Skeletal muscle tissue (tissue), 4 donors: ENCODE results near the gene ISG20. TPM values are rescaled to one million over a fixed set of nuclear protein-coding genes. Genes with fewer than 3 reads are reported as not detected.
A peak's percentile ranks its signal among the peaks of the same experiment; 100 is the strongest.

Experiments
- H3K27ac ChIP-seq: one replicate; pipeline ENCODE4 v1.7.0; 2013; ENCODE audit warnings: mild to moderate bottlenecking, low read depth, low read length, inconsistent platforms
- H3K27me3 ChIP-seq, 3 donors: one replicate each; pipeline ENCODE4 v1.7.0; 2013; ENCODE audit warnings: low read length in 3 of 3; ENCODE audit not compliant: control insufficient read depth in 3 of 3, insufficient read depth in 3 of 3
- H3K36me3 ChIP-seq, 3 donors: one replicate each; pipeline ENCODE4 v1.7.0; 2013; ENCODE audit warnings: low read length in 3 of 3; ENCODE audit not compliant: control insufficient read depth in 3 of 3, insufficient read depth in 3 of 3
- H3K4me1 ChIP-seq, 3 donors: one replicate each; pipeline ENCODE4 v1.7.0; 2013; ENCODE audit warnings: low read length in 3 of 3, mild to moderate bottlenecking in 3 of 3; ENCODE audit not compliant: control insufficient read depth in 3 of 3, insufficient read depth in 3 of 3
- H3K4me3 ChIP-seq, 3 donors: one replicate each; pipeline ENCODE4 v1.7.0; 2013; ENCODE audit warnings: low read length in 3 of 3
- H3K9ac ChIP-seq, 3 donors: one replicate each; pipeline ENCODE4 v1.7.0; 2013; ENCODE audit warnings: low read length in 3 of 3, mild to moderate bottlenecking in 3 of 3, moderate library complexity in 2 of 3, low read depth in 1 of 3
- H3K9me3 ChIP-seq, 3 donors: one replicate each; pipeline ENCODE4 v1.7.0; 2013; ENCODE audit warnings: low read length in 3 of 3; ENCODE audit not compliant: control insufficient read depth in 3 of 3
- total RNA-seq: library from RNA; depleted of rRNA; stranded (reverse); fragments of >200 nt; gene quantifications from one replicate; pipeline ENCODE4 v1.2.3, GENCODE V29; 2014
- donor health status: Osteomylitis.

ISG20 gene
- total RNA-seq: 0.52 TPM

DNA sequence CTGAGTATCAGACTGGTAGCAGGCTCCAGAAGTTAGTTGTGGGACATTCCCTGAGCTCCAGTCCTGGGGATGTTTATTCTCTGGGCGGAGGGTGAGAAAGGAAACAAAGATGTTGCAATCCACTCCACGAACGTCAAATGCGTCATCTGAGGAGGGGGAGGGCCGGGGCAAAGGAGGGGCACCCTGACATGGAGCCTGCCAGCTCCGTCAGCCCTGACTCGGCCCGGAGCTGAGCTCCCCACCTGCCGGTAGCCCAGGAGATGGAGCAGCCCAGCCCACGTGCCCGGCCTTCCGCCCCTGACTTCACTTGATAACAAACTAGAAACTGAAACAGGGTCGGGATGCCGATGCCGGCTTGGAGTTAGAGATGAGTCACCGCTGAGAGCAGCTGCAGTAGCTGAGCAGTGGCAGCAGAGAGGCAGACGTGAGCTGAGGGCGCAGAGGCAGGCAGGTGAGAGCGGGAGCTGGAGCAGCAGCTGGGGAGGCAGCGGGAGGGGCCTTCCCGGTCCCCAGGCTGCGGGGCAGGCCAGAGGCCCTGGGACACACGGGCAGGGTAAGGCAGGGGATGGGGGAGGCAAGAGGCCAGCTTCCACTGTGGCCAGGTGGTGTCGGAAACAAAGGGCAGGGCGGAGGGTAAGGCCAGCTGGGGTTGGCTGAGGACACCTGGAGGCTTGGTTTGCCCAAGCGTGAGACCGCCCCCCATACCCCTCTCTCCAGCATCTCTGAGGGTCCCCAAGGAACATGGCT, at the start of gene ISG20:
Gene ISG20 (plus strand): TSS at position 391 of the 747 bp plus-strand sequence. CDS start 351 bp downstream, at position 742.
- H3K27me3 ChIP-seq: no peaks in the 10 kb centered on the region
- peak within 1 kb of the TSS; percentile 35 to 77 (median 74) for H3K9ac ChIP-seq
- peak within 1 kb of the TSS; percentile 83 for H3K27ac ChIP-seq
- peak within 1 kb of the TSS; percentile 66 to 77 (median 70) for H3K4me3 ChIP-seq
- peaks cover 16 to 19% (median 17%) of the 10 kb centered on the region in 3 donors for H3K4me1 ChIP-seq
- H3K9me3 ChIP-seq: no peaks in the 10 kb centered on the region
- no peaks in the 10 kb centered on the region for H3K36me3 ChIP-seq

- Histone ChIP-seq H3K9ac (no peak overlapping the region), H3K36me3 (no peaks in the 10 kb centered on the region), H3K27me3 (no peaks in the 10 kb centered on the region), H3K27ac (no peak overlapping the region), H3K9me3 (no peaks in the 10 kb centered on the region), H3K4me3 (no peak overlapping the region), H3K4me1 (no peaks in the 10 kb centered on the region)
Observed at GRCh38 chr15:88590759-88591158, 48.1 kb upstream of the ISG20 start.

- Histone ChIP-seq H3K4me3 (no peak overlapping the region), H3K36me3 (no peaks in the 10 kb centered on the region), H3K27me3 (no peaks in the 10 kb centered on the region), H3K4me1 (no peaks in the 10 kb centered on the region), H3K9me3 (no peaks in the 10 kb centered on the region), H3K9ac (no peak overlapping the region), H3K27ac (no peak overlapping the region)
Observed at GRCh38 chr15:88591384-88591783, 47.4 kb upstream of the ISG20 start.

- Histone ChIP-seq H3K9ac (no peak overlapping the region), H3K36me3 (no peaks in the 10 kb centered on the region), H3K27me3 (peaks cover 36 to 48% (median 36%) of the 10 kb centered on the region in 3 donors), H3K9me3 (no peaks in the 10 kb centered on the region), H3K27ac (no peak overlapping the region), H3K4me1 (peaks cover 6 to 18% (median 12%) of the 10 kb centered on the region in 3 donors), H3K4me3 (no peak overlapping the region)
Observed at GRCh38 chr15:88603885-88604284, 34.9 kb upstream of the ISG20 start.

DNA sequence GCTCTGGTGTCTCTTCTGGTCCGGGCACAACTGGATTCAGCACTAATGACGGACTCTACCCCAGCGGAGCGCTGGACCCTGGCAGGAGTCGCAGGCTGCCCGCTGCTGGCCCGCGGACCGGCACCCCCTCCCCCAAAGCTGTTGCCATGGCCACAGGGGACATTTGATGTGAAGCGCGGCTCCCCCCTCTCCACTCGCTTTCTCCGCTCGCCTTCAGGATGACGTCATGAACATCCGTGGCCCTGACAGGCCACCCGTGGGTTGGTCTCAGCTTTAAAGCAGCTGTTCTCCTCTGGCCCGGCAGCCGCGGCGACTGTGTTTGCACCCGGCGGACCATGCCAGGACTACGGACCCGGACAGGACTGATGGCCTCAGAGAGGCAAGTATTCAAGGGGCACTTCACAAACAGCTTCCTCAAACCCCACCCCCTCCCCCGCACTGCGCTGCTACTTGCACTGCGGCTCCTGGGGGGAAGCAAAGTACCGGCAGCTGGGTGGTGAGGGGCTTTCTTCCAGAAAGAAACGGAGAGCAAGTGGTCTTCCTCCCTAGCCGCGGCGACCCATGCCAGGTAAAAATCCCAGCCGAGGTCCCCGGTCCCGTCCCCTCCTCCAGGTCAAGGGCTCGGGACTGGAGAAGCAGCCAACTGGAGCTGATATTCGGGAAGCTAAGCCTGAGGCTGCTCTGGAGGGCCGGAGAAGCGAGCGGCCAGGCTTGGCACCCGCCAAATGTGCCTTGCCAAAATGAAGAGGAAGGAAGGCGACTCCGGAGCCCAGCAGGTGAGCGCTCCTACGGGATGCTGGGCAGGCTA, 34.2 kb upstream of the ISG20 start:
- no peaks in the 10 kb centered on the region for H3K36me3 ChIP-seq
- H3K4me3 ChIP-seq: peak overlapping the region in 1 of 3 donors; percentile 2
- no peak overlapping the region for H3K27ac ChIP-seq
- peaks cover 6 to 18% (median 12%) of the 10 kb centered on the region in 3 donors for H3K4me1 ChIP-seq
- peaks cover 36 to 48% (median 36%) of the 10 kb centered on the region in 3 donors for H3K27me3 ChIP-seq
- no peak overlapping the region for H3K9ac ChIP-seq
- H3K9me3 ChIP-seq: no peaks in the 10 kb centered on the region

- Histone ChIP-seq H3K27me3 (peaks cover 36 to 48% (median 36%) of the 10 kb centered on the region in 3 donors), H3K9ac (no peak overlapping the region), H3K4me3 (peak overlapping the region in 1 of 3 donors; percentile 20), H3K36me3 (no peaks in the 10 kb centered on the region), H3K9me3 (no peaks in the 10 kb centered on the region), H3K4me1 (peaks cover 6 to 18% (median 12%) of the 10 kb centered on the region in 3 donors), H3K27ac (no peak overlapping the region)
Observed at GRCh38 chr15:88605189-88606069, 33.4 kb upstream of the ISG20 start.

GRCh38 chr15:88606070-88606794, 32.6 kb upstream of the ISG20 start:
- H3K27me3 ChIP-seq: peaks cover 36 to 48% (median 36%) of the 10 kb centered on the region in 3 donors
- H3K27ac ChIP-seq: no peak overlapping the region
- no peaks in the 10 kb centered on the region for H3K9me3 ChIP-seq
- H3K4me1 ChIP-seq: peaks cover 6 to 18% (median 12%) of the 10 kb centered on the region in 3 donors
- H3K9ac ChIP-seq: no peak overlapping the region
- H3K4me3 ChIP-seq: peak overlapping the region in 1 of 3 donors; percentile 20
- H3K36me3 ChIP-seq: no peaks in the 10 kb centered on the region

- Histone ChIP-seq H3K27me3 (peaks cover 36 to 48% (median 36%) of the 10 kb centered on the region in 3 donors), H3K9ac (no peak overlapping the region), H3K9me3 (no peaks in the 10 kb centered on the region), H3K36me3 (no peaks in the 10 kb centered on the region), H3K4me1 (peaks cover 6 to 18% (median 12%) of the 10 kb centered on the region in 3 donors), H3K4me3 (no peak overlapping the region), H3K27ac (no peak overlapping the region)
Observed at GRCh38 chr15:88607951-88608350, 30.9 kb upstream of the ISG20 start.

DNA sequence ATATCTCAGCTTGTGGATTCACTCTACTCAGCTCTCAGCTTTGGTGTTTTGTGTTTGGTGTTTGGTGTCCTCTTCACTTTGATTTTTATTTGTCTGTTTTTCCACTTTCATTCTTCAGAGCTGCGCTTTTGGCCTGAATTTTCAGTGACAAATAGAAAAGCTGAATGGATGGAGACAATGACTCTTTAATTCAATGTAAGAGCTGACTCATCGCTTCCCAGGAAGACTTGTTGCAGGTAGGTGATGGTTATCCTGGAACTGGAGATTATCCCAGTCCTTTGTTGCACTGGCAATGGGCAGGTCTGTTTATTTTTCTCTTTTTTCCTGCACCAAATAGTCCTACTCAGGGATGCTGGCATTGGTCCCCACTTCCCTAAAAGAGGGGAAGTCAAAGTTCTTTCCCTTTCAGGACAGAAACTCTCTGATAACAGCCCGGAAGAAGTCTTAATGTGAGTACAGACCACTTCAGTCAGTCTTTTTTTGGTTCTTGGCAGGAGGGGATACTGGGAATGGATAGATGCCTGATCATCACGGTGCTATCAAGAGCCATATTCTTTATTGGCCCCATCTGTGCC, 30.1 kb upstream of the ISG20 start:
- Histone ChIP-seq H3K27me3 (peaks cover 32 to 42% (median 35%) of the 10 kb centered on the region in 3 donors), H3K9me3 (no peaks in the 10 kb centered on the region), H3K4me1 (peaks cover 6 to 18% (median 12%) of the 10 kb centered on the region in 3 donors), H3K9ac (no peak overlapping the region), H3K36me3 (no peaks in the 10 kb centered on the region), H3K27ac (no peak overlapping the region), H3K4me3 (no peak overlapping the region)
